NCI-H526 treated with DMSO at 0.1 percent for 48 hours (cell line): ENCODE results near the gene IL13.

Experiments
- DNase-seq: peaks from one replicate; lab custom pipeline; 2025; lab: John Stamatoyannopoulos, UW

IL13 gene

GRCh38 chr5:132655821-132656773 lies 1.9 kb upstream of the IL13 start:
- DNase-seq, result no peak

DNA sequence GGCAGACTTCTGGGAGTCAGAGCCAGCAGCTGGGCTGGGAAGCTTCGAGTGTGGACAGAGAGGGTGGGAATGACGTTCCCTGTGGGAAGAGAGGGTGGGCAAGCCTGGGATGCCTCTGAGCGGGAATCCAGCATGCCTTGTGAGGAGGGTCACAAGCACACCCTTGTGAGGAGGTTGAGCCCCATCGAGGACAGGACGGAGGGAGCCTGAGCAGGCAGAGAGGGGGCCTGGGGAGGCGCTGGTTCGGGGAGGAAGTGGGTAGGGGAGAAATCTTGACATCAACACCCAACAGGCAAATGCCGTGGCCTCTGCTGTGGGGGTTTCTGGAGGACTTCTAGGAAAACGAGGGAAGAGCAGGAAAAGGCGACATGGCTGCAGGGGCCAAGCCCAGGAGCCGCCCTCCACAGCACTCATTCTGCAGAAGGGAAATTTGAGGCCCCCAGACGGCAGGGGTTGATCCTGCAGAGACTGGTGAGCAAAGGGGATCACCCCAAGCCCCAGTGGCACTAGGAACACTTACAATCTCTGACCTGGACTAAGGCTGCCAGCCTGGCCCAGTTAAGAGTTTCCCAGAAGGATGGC lies 1.1 kb upstream of the IL13 start:
- DNase-seq, result no peak

DNA sequence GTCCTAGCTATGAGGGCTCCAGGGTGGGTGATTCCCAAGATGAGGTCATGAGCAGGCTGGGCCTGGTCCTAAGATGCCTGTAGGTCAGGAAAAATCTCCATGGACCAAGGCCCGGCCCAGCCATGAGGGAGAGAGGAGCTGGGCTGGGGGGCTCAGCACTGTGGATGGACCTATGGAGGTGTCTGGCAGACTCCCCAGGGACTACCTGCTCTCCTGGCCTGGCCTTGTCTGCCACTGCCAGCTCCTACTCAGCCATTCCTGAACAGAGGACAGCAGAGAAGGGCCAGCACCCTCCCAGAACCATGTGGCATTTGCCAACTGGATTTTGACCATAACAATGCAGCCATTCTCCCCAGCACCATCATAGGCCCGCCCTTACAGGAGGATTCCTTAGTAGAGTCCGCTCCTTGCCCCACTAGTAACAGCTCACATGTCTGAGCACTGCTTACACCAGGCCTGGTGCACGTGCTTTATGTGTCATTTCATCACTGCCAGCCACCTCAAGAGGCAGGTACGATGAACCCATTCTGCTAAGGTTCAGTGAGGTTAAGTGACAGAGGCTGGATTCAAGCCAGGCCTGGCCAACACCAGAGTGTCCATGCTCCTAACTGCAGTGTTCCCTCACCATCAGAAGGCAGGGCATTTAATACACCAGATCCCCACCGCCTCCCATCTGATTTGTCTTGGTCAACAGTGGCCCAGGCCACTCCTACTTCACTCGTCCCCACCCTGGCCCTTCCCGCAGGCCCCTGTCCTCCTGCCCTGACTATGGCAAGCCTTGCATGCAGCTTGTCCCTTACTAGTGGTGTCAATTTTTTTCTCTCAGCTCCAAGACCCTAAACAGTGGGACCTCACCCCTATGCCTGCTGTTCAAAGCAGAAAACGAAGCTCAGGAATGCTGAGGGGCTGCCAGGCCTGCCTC lies 669 bp downstream of the IL13 start:
- no peak for DNase-seq

GRCh38 chr5:132659598-132660493 lies 1.9 kb downstream of the IL13 start:
- DNase-seq, result no peak

GRCh38 chr5:132661231-132662003 lies 3.4 kb downstream of the IL13 start:
- DNase-seq, result no peak

GRCh38 chr5:132662004-132662401 lies 4.0 kb downstream of the IL13 start:
- DNase-seq, result no peak

DNA sequence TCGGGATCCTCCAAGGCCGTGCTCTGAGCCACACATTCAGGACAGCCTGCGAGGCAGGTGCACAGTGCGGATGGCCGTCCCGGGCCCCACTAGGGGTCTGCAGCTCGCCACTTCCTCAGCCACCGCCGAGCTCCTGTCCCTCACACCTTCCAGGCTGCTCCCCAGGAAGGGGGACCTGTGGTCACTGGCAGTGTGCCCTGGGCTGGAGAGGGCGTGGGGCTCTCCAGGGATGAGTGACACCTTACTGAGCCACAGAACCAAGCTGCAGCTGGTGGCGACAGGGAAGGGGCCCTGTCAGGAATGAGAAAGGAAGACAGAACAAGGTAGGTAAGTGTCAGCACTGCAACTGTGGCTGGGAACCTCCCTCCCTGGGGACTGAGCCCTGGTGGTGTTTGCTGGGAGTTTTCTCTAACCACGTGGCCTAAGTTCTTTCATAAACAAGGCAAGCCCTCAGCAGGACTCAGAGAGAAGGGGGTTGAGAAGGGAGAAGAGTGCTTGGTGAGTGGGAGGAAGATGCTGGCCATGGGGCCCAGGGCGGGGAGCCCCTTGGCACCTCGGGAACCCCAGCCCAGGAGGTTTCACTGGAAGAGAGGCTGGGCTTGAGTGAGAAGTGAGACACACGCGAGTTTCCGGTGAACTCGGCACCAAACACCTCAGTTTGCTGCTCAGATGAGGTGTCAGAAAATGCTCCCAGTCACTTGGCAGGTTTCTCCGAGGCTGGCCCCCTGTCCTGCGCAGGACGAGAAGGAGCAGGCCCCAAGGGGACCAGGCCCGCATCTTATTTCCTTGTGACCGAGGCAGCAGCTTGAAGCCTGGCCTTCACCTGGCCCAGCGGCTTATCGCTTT lies 5.2 kb downstream of the IL13 start:
- DNase-seq, result no peak

DNA sequence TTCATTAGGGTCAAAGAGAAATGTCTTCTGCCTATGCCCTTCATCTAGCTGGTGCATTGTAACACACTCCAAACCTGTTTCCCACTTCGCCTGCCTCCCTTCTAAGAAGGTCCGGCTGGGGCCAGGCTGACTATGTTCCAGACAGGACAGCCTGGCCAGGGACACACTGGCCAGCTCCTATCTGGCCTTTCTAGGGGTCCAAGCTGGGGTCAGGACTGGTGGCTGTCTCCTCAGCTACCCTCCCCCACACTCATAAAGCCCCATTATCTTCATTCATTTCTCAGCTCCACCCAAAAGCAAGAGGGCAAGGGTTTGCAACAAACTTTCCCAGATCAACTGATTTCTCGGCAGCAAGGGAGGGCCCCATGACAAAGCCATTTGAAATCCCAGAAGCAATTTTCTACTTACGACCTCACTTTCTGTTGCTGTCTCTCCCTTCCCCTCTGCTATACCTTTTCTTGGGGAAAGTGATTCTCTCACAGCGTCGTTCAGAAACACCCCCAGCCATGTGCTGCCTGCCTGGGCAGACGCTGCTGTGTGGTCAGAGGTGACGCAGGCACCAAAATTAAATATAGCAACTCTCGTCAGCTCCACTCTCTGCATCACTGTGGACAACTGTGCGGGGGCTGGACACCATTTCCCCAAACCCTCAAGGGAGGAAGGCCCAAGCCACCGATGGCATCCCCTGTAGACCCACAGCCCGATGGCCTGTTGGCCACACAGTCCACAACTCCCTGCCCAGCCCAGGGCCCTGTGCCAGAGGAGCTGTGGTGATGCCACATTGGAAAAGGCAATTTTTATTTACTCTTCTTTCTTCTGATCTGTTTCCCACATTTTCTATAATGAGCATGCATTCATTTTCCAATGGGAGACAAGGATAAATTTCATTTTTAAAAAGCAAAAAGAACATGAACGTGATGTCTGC lies 6.1 kb downstream of the IL13 start:
- no peak for DNase-seq

DNA sequence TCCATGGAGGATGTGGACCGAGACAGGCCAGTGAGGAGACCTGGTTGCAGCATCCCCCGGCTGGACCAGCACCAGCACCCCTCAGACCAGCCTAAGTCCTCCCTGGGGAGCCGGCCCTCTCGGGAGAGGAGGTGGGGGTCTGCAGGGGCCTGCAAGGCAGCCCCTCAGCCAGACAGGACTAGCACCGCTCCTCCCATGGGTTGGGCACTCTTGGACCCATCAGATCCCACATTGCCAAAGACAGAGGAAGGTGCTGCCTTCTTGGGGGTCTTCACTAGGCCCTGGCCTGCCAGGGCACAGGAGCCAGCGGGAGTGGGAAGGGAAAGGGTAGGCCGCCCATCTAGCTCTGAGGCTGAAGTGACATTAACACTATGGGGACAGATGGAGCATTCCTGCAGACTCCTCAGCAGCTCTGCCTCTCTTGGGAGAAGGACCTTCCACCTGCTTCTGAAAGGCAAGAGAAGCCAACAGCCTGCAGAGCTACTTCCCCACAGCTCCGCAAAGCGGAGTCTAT lies 6.8 kb downstream of the IL13 start:
- DNase-seq, result no peak

DNA sequence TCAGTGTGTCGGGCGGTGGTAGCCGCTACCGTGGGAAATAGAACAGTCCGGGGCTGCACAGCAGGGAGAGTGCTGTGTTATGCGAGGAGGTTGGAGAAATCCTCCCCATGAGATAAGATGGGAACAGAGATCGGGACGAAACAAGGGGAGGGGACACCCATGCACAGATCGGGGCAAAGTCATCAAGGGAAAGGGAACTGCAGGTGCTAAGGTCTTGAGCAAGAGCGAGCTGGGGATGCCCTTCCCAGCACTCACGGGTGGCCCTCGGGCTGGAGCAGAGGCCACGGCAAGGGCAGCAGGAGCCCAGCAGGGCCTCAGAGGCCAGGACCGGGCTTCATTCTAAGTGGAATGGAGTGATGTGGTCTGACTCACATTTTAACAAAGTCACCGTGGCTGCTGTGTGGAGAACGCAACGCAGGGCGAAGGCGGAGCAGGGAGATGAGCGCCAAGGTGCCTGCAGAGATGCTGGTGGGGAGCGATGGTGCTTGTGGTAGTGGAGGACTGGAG lies 7.7 kb downstream of the IL13 start:
- no peak for DNase-seq

DNA sequence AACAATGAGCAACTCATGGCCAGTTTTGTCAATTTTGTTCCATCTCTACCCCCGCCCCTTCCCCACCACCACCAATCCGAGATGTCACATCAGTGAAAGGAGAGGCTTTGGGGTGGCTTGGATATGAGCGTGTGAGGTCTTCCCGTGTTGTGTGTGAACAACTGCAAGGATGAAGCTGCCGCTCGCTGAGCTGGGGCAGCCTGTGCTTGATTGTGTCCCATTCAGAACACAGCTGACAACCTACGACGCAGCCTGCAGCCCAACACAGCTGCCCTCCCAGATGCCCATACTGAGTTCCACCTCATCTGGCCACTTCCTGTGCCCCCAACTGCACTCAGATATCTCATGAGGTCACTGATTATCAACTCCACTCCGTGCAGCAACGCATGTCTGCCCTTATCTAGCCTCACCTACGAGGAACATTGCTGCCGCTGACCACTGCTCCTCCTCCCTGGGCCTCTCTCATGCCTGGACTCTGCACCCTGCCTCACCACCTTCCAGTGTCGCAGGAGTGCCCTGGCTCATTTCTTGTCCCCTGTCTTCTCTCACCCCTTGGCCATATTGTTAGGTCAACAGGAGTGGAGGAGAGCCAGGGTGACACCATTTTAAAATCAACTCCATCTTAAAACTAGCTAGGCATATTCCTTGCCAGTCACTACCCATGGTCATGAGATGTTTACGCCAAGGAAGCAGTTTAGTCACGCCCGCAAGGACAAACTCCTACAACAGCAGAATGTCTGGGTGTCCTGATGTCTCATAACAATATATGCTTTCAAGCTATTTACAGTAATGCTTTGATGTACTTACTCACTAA lies 8.5 kb downstream of the IL13 start:
- DNase-seq, result no peak

DNA sequence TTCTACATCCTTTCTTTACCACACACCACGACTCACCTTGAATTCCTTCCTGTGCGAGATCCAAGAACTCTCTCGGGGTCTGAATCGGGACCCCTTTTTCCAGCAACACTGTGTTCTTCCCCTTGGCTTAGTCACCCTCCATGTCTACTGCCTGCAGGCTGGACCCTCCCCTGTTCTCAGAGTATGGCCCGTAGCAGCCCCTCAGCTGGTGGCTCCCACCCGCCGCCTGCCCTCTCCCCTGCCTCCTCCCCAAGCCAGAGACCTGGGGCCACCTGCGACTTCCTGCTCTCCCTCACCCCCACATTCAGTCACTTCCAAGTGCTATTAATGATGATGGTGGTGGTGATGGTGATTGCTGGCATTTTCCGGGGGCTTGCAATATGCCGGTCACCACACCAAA lies 9.3 kb downstream of the IL13 start:
- no peak for DNase-seq

DNA sequence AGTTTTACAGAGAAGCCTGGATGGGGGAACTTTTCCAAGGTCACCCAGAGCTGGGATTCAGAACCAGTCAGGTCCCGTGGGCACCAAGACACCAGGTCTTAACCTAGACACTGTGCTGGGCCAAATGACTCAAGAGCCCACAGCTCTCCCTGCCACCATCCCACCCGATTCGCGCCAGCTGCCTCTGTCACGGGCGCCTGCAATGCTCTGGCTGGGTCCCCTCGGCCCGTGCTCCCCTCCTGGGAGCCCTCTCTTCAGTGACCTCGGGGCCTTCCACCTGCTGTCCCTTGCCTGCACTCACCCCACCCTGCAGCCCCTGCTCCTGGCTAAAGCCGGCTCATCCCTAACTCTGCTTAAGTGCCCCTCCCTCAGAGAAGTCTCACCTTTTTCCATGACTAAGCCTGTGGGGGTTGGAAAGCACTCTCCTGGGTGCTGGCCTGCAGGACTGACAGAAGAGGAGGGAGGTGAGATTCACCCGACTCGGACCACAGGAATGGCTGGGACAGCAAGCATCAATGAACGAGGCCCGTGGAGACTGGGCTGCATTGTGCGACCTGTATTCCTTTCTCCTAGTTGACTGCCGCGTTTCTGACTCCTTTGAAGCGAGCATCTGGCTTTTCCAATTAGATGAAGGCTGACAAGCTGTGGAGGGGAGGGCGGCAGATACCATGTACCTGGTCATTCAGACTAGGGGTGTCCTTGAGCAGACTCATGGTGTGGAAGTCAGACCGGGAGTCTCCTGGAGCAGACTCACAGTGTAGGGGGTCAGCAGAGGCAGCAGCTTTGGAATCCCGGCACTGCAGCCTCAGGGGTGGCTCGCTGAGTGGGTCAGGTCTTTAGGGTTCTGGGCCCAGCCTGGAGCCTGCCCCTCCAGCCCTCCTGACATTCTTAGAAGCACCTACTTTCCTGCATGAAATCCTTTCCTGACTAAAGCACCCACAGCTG lies 10.1 kb downstream of the IL13 start:
- DNase-seq, result no peak

DNA sequence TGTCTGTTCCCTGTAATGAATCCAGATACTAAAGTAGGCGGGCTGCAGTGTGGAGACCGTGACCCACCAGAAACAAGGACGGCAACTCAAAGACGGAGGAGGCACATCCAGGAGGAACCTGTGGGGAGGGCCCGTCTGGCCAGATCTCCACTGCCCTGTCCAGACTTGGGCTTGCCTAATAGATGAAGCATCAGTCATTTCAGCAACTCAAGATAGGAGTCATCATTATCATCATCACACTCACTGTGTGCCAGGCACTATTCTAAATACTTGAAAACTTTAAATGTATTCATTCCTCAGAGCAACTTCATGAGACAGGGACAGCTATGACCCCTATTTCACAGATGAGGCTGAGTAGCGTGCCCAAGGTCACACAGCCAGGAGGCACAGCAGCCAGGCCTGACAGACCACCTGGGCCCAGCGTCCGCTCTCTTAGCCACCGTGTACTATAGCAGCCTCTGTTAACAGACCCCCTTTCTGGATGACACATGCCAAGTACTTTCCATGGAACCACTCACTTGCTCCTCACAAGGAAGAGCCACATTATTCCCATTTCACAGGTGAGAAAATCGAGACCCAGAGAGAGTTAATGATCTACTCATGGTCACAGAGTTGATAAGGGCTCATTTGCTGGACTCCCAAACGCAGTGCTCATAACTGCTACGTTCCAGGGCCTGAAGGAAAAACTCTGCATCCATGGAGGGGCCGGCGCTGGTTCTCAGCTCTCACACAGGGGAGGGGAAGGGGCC lies 10.9 kb downstream of the IL13 start:
- no peak for DNase-seq

- no peak for DNase-seq
Observed at GRCh38 chr5:132669455-132669820, 11.5 kb downstream of the IL13 start.
